HG02623 (cell line): ENCODE data around the gene EXOC3L4.
"Not testable (repeated sequence)": the region's sequence is repeated elsewhere in the genome, so short reads cannot be mapped to it uniquely, and the experiment has no call there.

Experiments used
- ATAC-seq: cut with Tn5 transposase; IDR thresholded peaks from one replicate; pipeline ENCODE4 v1.9.1; 2021; ENCODE audit warnings: moderate library complexity; ENCODE audit not compliant: unreplicated experiment

The EXOC3L4 gene

GRCh38 chr14:103118018-103118662 lies 23.6 kb downstream of the EXOC3L4 start:
- ATAC-seq = no peak

GRCh38 chr14:103118663-103119404 lies 24.3 kb downstream of the EXOC3L4 start:
- ATAC-seq = no peak

GRCh38 chr14:103119527-103119926 lies 25.0 kb downstream of the EXOC3L4 start:
- ATAC-seq = not testable (repeated sequence)

GRCh38 chr14:103121121-103121845 lies 26.8 kb downstream of the EXOC3L4 start:
- no peak for ATAC-seq

- no peak for ATAC-seq
Measured at GRCh38 chr14:103121846-103122584, 27.5 kb downstream of the EXOC3L4 start.

- ATAC-seq = no peak
Measured at GRCh38 chr14:103122585-103122946, 28.0 kb downstream of the EXOC3L4 start.

- no peak for ATAC-seq
Measured at GRCh38 chr14:103122947-103123633, 28.6 kb downstream of the EXOC3L4 start, which contains the start of gene TNFAIP2. TSS of gene TNFAIP2 (plus strand) at chr14:103123461. CDS start at chr14:103126458, 2,997 bp downstream.

GRCh38 chr14:103123634-103124500 lies 29.3 kb downstream of the EXOC3L4 start:
- ATAC-seq = no peak

GRCh38 chr14:103124501-103125001 lies 30.0 kb downstream of the EXOC3L4 start:
- ATAC-seq = no peak

GRCh38 chr14:103125098-103126070 lies 30.9 kb downstream of the EXOC3L4 start:
- no peak for ATAC-seq

- no peak for ATAC-seq
Measured at GRCh38 chr14:103126088-103126872, 31.8 kb downstream of the EXOC3L4 start.

- no peak for ATAC-seq
Measured at GRCh38 chr14:103126873-103127304, 32.4 kb downstream of the EXOC3L4 start.

- ATAC-seq = no peak
Measured at GRCh38 chr14:103127356-103127755, 32.8 kb downstream of the EXOC3L4 start.

GRCh38 chr14:103127861-103128598 lies 33.5 kb downstream of the EXOC3L4 start:
- ATAC-seq = no peak

GRCh38 chr14:103128631-103129300 lies 34.2 kb downstream of the EXOC3L4 start:
- no peak for ATAC-seq
